Amniotic stem cell (primary cell): ENCODE measurements around the gene FAF2.

Experiments used
- DNase-seq: peaks from one replicate; lab custom pipeline; 2025; lab: John Stamatoyannopoulos, UW

Gene FAF2

GRCh38 chr5:176531902-176532493 is 83.8 kb downstream of the FAF2 start:
- no peak for DNase-seq

GRCh38 chr5:176532795-176533194 is 84.6 kb downstream of the FAF2 start:
- DNase-seq, result no peak

DNA sequence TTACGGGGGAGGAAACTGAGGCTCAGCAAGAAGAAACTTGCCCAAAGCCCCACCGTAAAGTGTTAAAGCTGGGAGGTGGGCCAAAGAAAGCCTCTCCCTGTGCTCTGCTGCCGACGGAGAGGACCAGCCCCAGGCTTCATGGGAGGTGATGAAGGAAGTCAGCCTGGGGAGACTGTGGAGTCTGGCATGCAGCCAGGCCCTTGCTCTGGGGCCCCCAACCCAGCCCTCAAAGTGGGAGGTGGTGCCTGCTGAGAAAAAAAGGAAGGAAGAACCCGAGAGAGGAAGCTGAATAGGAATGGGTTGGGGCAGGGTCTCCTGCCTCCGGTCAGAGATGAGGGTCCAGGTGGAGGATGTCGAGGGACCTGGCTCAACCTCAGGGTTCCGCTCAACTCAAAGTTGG is 85.2 kb downstream of the FAF2 start:
- DNase-seq, result no peak

DNA sequence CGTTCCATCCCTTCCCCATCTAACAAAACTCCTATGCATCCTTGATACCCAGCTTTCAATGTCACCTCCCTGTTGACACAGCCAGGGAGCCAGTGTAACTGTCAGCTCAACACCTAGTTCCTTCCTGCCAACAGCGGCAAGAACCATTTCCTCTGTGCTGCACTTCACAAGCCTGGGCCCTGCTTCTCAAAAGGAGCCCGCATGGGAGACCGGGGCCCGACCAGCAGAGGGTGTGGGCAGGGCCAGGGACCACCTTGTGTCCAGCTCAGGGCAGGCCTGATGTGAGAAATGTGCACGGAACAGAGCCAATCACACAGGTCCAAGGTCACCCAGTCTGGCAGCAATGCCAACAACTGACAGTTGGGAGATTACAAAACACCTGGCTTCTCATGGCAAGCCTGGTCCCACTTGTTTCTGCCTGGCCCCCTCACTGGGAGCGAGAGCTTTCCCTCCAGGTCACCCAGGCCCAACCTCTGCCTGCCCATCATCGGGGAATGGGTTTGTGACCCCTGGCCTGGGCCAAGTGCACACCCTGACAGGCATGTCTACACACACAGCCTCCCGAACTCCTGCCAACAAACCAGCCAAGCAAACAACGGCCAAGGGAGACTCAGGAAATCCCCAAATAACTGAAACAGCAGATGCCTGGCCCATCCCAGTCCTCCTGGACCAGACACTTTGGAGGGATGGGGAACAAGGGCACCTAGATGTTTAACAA is 85.9 kb downstream of the FAF2 start:
- DNase-seq, result no peak

GRCh38 chr5:176534640-176535039 is 86.5 kb downstream of the FAF2 start:
- DNase-seq, result no peak

DNA sequence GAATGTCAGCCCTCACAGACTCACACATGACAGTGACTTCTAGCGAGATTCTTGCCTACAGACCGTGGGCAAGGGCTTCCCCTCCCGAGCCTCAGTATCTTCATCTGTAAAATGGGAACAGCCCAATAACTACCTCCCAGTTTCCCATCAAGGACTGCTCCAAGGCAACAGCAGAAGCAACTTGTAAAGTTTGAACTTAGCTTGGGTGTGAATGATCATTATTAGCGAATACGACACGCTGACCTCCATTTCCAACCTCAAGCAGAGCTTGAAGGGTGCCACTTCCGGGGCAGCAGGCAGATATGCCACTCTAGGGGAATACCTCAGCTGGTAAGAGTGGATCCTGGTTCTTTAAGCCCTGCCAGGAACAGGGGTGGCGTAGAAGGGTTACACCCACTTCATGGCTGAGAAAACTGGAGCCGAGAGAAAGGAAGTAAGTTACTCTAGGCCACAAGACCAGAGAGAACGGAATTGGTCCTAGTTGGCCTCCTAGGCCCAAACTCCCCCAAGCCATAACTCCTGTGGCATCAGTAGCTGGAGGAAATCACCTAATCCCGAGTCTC is 87.0 kb downstream of the FAF2 start:
- no peak for DNase-seq

DNA sequence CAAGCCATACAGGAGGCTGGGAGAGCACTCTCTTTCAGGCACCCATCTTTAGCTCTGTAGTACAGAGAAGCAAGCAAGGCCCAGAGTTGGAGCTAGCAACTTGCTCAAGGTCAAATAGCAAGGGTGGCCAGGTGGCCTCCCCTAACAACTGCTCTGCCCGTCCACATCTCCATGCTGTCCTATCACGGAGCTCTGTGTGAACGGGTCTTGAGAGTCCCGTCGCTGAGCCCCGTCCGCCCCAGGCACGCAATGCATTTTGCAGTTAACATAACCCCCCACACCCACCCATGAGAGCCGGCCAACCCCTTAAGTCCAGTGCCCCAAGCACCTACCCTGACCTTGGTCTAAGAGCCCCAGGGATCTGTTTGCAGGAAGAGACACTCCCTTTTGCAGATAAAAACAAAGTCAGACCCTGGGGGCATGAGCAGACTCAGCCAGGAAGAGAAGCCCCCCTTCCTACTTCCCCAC is 87.5 kb downstream of the FAF2 start:
- DNase-seq, result no peak

DNA sequence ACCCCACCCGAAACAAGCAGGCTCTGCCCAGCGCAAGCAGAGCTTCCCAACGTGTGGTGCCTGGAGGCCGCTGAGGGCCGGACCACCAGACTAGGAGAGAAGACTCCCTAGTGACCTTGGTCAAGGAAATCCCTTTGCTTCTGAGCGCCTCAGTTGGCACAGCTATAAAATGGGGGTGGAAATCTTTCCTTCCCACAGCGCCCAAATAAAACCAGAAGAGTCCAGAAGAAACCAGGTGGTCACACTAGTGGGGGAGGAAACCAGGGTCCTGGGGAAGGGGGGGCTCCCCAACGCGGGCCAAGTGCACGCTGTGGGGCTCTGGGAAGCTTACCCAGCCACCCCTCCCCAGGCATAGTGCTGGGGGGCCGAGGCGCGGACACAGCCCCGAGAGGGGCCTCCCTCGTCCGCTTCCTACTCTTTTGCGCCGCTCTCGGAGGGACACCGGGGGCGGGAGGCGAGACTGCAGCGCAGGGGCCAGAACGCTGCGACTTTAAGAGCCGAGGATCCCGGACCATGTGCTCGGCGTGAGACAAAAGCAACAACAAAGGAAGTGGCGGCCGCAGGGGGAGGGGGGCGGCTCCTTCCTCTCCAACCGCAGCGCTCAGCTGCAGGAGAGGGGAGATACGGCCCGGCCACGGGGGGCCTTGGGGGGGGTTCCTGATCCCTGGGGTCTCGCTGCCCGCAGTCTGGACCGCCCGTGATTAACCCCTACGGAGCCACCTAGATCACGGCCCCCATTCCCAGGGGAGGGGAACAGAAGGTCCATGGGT is 88.1 kb downstream of the FAF2 start:
- peak; percentile 23 for DNase-seq

DNA sequence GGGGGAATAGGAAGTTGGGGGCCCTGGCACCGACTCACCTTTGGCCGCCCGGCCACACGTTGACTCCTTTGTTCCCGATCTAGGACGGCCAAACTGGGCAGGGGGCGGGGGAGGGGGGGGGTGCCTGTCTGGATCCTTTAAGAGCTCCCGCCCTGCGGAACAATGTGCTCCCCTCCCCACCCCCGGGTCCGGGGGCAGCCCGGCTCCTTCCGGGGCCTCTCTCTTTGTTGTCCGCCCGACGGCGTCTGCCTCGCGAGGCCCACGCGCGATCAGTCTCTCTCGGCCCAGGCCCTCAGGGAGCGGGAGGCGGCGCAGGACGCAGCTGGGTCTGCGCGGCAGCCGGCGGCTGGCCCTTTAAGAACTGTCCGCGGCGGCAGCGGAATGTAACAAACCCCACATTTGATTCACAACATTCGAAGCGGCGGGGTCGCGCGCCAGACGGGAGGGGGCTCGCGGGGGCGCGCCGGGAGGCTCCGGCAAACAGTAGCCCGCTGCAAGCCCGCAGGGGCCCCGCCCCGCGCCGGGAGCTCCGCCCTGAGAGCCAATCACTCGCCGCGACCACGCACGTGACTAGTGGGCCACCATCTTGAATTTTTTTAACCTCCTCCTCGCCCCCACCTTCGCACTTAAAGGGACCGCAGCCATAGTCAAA is 88.8 kb downstream of the FAF2 start, which contains the start of gene RNF44:
Gene RNF44 (minus strand): TSS at position 501 of the 652 bp plus-strand sequence. CDS start 4,930 bp downstream, outside the sequence.
- peak; percentile 86 for DNase-seq

DNA sequence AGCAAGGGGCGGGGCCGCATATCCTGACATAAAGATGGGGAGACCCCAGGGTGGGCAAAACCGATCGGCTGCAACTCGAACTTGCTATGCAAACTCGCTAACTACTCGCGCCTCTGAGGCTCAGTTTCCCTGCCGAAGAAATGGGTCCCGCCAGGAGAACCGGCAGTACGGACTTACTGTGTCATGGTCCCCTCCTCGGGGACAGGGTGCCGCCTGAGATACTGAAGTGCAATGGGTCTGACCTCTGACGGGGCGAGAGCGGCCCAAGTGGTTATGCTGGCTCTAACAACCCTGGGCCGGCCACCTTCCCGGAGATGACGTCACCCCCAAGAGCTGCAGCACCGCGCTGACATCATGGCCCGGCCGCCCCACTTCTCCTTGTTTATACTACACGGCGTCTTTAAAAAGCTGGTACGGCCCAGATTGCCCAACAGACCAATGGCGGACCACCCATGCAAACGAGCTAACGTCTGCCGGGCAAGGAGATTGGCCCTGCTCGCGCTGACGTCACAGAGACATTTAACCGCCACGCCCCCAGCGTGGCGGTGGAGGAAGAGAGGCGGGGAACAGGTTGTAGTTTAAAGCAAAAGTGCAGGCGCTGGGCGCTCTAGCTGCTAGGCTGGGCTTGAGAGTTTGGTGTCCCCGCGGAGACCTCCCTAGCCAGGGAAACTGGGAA is 89.5 kb downstream of the FAF2 start:
- DNase-seq, result peak; percentile 100

- no peak for DNase-seq
These were observed 90.2 kb downstream of the FAF2 start for GRCh38 chr5:176538230-176538988.

DNA sequence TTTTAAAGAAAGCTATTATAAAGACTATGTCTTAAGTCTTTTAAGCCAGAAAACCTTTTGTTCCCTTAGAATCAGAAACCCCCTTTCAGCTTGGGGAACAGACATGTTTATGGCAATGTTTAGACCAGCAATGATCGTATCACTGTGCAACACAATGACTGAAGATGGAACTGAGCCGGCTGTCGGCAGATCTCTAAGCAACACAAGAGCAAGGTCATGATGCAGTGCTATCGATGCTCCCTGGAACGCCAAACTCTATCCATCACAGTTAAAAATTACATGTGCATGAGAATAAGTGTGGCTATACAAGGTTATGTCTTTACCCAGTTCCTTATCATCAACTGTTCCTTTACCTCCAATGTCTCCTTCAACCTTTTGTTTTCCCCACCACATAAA is 90.8 kb downstream of the FAF2 start:
- DNase-seq, result no peak

DNA sequence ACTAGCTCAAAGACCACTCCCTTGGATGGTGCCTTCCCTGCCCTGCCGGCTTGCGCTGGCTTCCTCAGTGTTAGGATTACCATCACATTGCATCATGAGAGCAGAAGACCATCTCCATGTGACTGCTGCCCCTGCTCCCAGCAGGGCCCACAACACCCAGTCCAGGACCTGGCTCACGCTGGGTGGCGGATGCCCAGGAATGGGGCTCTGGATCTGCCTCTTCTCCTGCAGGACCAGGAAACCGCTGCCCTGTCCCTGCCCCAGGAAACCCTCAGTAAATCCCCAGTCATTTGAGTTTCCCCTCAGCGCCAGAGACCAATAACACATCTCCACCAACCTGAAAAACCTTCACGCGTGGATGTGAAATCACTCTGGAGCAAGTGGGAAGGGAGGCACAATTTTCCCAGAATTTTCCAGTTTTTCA is 92.3 kb downstream of the FAF2 start:
- no peak for DNase-seq

- DNase-seq, result no peak
These were observed 92.8 kb downstream of the FAF2 start for GRCh38 chr5:176540956-176541337.

DNA sequence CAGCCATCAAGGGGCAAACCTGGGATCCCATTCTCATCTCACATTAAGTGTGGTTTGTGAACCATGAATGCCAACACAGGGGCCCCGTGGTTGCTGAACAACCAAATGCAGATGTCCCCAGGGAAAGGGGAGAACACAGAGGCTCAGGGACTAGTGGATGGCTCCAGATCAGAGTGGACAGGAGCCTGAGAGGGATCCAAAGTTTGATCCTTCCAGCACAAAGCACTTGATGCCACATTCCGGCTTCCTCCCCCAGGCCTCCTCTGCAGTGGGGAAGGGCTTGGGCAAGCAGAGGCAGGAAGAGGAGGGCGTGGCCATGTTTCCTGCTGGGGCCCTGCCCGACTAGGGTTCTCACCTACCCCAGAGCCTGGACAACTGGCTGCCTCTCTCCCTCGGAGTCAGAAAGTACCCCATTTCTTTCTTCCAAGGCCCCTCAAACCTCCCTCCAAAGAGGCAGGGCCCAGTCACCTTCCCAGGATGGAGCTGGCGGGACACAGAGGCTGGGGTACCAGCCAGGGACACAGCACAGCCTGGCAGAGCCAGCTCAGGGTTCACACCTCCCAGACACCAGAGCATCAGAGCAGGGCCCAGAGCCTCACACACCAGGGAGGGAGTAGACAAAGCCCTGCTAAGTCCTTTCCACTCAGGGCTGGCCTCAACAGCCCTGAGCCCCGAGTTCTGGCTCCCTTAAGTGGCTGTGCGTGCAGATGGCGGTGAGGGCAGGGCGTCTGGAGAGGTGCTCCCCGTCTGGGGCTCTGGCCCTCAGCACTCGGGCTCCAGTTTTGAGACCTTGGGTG is 93.4 kb downstream of the FAF2 start:
- DNase-seq, result no peak

DNA sequence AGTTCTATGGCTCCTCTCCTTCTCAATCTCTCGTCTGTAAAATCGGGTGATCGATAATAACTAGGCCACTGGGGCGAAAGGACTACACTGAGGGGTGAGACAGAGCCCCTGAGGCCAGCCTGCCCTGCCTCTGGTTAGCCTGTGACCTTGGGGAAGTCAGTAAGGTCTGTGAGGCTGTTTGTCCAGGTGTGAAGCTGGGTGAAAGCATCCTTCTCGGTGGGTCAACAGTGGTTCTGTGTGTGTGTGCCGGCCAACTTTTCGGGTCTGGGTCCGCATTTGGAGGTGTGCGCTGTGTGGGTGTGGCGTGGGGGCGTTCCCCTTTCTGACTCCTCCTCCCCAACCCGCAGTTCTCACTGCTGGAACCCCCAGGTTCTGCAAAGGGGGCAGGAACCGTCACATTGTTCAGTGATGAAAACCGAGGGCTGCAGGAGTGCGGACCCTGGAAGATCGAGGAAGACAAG is 94.0 kb downstream of the FAF2 start:
- DNase-seq, result no peak

DNA sequence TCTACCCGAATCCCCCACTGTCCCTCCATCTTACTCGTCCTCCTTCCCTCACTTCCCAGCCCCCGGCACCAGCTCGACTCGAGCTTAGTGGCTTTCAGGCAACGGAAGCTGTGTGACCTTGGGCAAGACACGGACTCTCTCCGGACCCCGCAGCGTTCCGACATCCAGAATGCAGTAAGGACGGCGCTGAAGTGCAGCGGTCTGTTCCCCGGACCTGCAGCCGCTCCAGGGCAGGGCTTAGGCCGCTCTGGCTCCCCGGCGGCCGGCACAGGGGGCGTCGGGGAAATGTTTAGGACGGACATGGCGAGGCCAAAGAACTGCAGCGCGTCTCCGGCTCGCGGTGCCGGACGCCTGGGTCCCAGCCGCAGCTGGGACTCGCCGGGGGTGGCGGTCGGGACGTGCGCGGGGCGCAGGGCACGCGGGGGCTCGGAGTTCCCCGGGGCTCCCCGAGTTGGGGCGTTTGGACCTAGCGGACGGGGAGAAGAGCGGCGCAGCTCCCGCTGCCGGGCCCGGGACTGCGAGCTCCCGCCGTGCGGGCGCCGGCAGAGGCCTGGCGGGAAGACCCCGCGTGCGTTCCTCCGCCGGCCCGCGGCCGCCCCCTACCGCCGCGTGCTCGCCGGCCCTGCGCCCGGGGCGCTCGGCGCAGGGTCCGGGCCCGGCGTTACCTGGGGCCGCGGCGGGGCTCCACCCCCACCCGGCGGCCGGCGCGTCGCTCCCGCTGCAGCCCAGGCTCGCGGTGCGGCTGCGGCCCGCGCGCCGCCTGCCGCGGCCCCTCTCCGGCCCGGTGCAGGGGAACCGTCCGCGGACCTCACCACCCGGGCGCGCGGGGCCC is 94.6 kb downstream of the FAF2 start:
- DNase-seq, result no peak

DNA sequence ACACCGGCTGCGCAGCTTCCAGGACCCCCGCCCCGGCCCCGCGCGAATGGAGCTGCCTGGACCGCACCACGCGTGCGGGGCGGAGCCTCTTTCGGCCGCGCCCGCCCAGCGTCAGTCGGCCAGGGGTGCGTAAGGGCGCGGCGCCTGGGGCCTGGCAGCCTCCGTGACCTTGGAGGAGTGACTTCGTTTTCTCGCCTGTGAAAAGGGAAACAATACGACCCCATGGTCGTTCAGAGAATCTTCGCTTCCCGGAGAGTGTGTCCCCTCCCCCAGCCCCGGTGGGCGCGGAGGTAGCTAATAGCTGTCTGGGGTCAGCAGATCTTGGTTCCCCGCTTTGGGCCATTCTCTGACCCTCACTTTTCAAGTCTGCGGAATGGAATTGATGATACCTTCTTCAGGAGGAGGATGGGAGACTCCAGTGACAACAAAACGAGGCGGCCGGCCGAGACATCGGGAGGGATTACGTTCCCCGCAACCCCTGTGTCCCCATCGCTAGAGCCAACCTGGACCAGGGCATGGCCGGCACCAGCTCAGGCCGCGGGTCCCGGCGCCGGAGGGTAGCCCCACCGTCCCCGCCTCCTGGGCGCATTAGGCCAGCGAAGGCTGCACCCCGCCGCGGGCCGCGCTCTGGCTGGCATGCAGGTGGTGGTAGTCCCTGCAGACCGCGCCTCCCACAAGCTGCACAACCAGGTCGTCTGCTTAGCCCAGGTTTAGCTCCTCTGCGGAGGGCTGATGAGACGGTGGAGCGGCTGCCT is 95.4 kb downstream of the FAF2 start:
- no peak for DNase-seq
